AG09309 (cell line): Measurements from ENCODE around the gene NPIPB4.
"Not testable (repeated sequence)": the region's sequence is repeated elsewhere in the genome, so short reads cannot be mapped to it uniquely, and the experiment has no call there.

ENCODE experiments used
- DNase-seq: peaks from one replicate; pipeline ENCODE4 v3.0.0-alpha.2; 2010; ENCODE audit warnings: low read depth
- H3K4me3 ChIP-seq: 2 replicates; pipeline ENCODE4 v1.5.1; 2011; ENCODE audit warnings: mild to moderate bottlenecking, low read depth, low read length, moderate library complexity; ENCODE audit not compliant: control insufficient read depth
- TF ChIP-seq, protein P1 (sequence below): IDR thresholded peaks from 2 replicates; pipeline ENCODE4 v1.5.1; 2011; ENCODE audit warnings: mild to moderate bottlenecking, low read depth, low read length, inconsistent platforms; ENCODE audit not compliant: insufficient read depth, control insufficient read depth; ENCODE audit errors: missing control alignments

NPIPB4 gene

GRCh38 chr16:21801538-21802374 is 55.8 kb downstream of the NPIPB4 start:
- not testable (repeated sequence) for H3K4me3 ChIP-seq, DNase-seq
- TF ChIP-seq, protein P1, sequence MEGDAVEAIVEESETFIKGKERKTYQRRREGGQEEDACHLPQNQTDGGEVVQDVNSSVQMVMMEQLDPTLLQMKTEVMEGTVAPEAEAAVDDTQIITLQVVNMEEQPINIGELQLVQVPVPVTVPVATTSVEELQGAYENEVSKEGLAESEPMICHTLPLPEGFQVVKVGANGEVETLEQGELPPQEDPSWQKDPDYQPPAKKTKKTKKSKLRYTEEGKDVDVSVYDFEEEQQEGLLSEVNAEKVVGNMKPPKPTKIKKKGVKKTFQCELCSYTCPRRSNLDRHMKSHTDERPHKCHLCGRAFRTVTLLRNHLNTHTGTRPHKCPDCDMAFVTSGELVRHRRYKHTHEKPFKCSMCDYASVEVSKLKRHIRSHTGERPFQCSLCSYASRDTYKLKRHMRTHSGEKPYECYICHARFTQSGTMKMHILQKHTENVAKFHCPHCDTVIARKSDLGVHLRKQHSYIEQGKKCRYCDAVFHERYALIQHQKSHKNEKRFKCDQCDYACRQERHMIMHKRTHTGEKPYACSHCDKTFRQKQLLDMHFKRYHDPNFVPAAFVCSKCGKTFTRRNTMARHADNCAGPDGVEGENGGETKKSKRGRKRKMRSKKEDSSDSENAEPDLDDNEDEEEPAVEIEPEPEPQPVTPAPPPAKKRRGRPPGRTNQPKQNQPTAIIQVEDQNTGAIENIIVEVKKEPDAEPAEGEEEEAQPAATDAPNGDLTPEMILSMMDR = peak; percentile 50

GRCh38 chr16:21798601-21799000 is 59.0 kb downstream of the NPIPB4 start:
- DNase-seq, H3K4me3 ChIP-seq: not testable (repeated sequence)

DNA sequence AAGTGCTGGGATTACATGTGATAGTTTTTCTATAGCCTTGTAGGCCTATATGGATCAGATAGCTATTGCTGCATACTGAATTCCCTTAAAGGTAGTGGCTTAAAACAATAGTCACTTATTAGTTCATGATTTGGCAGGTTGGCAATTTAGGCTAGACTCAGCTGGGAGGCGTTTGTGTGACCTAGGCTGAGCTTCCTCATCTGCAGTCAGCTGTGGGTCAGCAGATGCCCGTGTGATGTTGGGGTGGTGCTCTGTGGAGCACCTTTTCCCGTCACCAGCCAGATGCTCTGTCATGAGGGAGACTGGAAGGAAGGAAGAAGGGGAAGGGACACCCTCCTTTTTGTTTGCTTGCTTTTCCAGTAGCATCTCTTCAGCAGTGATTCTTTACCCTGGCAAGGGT is 64.2 kb downstream of the NPIPB4 start:
- not testable (repeated sequence) for DNase-seq, H3K4me3 ChIP-seq

DNA sequence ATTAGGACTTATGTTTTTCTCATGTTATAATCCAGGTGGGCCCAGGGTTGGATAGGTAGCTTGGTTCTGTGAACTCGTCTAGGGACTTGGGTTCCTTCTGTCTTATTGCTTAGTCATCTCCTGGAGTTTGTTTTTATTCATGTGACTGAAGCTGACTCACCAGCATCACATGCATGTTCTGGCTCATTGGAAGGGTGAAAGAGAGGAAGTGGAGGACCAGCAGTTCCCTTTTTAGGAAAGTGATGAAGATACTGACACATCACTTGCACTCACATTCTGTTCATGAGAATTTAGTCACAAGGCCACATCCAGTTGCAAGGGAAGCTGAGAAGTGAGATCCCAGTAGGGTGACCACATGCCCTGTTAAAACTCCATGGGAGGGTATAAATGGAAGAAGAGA is 67.0 kb downstream of the NPIPB4 start:
- DNase-seq, H3K4me3 ChIP-seq: not testable (repeated sequence)
